ENCODE results near the gene ASB16.
"Not testable (repeated sequence)": the region's sequence is repeated elsewhere in the genome, so short reads cannot be mapped to it uniquely, and the experiment has no call there.

ASB16 gene, protein sequence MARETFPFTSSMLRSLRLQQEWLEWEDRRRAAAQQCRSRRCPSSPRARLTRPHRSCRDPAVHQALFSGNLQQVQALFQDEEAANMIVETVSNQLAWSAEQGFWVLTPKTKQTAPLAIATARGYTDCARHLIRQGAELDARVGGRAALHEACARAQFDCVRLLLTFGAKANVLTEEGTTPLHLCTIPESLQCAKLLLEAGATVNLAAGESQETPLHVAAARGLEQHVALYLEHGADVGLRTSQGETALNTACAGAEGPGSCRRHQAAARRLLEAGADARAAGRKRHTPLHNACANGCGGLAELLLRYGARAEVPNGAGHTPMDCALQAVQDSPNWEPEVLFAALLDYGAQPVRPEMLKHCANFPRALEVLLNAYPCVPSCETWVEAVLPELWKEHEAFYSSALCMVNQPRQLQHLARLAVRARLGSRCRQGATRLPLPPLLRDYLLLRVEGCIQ

DNA sequence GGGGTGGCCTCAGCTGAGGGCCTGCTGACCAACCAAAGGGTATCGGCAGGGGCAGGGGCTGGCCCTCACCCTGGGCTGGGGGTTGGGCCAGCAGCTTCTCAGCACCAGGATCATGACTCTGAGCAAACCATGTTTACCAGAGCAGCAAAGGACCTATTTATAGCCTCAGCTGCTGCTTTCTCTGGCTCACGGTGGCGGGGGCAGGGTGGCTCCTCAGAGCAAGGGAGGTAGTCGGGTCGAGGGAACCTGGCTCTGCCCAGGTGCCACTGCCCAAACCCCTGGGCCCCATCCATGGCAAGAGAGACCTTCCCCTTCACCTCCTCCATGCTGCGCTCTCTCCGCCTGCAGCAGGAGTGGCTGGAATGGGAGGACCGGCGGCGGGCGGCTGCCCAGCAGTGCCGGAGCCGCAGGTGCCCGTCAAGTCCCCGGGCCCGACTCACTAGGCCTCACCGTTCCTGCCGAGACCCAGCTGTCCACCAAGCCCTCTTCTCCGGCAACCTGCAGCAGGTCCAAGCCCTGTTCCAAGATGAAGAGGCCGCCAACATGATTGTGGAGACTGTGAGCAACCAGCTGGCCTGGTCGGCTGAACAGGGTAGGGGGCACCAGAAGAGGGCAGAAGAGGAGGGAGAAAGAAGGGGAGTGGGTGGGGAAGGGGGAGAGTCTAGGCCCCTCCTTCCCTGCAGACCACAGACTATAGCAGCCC, at the start of gene ASB16:
Gene ASB16 (plus strand): TSS at position 206 of the 703 bp plus-strand sequence. CDS start 86 bp downstream, at position 292.
- no peak for DNase-seq

DNA sequence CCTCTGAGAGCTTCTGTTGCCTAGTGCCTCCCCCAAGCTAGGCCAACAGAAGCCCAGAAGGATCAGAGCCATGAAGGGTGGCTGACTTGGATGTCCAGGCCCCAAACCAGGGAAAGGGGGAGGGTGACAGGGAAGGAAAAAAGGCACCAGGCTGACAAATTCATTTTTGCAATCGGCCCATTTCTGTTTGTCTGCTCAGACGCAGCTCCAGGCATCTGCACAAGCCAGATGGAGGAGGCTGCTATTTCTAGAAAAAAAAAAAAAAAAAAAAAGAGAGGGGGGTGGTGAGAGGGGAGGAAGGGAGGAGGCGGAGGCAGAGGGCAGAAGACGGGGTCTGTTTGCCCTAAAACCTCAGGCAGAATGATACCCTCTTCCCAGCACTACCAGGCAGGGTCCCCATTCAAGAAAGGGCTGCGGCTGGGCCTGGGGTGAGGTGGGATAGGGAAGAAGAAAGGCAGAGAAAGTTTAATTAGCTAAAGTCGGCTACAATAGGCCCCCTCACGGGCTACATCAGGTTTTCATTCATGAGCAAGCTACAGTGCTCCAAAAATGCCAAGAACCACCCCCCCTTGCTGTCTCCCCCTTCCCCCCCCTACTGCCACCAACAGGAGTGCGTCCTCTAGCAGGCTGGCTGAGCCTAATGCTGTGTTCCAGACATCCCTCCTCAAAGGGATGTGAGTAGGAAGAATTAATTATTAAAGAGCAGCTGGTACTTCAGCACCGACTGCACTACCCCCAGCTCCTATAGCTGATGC, 49.5 kb upstream of the ASB16 start:
- no peak for DNase-seq

DNA sequence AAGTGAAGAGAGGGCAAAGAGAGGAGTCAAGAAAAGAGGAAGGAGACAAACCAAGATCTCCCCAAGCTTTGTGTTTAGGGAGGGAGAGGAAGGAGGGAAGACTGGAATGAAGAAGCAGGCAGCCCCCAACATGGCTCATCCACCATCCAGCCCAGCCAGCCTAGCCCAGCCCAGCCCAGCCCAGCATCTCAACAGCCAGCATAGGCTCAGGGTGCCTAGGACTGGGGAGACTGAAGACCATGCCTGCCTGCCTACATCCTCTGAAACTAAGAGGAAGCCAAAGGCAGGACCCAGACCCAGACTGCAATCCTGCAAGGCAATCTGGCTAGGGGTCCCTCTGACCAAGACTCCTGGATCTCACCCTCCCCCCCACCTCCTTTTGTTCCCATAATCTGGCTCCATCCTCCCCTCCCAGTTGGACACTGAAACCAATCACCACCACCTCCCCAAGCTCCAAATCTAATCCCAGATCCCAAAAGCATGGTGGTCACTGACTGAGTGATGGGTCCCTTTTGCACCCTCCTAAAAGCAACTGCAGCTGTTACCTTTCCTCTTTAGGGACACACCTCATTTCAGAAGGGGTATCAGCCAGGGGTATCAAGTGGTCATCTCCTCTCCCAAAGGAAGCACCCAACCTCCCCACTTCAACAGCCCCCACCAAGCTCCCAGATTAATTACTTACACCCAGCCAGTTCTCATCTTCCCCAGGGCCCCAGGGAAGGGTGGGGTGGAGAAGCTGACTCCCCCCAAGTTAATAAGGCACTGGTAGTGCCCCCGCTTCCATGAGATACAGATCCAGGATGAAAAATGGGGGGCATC, 48.3 kb upstream of the ASB16 start:
- DNase-seq, result no peak

DNA sequence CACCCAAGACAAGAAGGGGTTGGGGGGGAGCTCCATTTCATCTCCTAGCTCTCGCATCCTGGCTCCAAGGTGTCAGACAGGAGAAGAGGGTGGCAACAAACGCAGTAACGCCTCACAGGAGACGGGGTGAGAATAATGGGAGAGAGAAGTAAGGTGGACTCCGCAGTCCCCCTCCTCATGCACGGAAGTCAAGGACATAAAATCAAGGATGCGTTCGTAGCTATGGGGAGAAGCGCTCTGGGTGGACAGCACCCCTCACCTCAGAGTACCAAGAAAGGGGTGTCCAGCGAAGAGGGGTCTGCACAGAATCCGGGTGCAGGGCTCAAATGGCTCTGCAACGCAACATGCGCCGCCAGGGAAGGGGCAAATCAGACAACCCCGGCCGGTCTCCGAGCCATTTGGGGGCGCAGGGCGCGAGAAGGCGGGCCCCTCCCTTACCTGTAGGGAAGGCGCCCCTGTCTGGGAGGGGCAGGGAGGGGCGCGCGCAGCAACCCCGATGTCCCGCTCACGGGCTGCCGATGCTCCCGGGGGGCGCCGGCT, 47.6 kb upstream of the ASB16 start:
- DNase-seq, result no peak

DNA sequence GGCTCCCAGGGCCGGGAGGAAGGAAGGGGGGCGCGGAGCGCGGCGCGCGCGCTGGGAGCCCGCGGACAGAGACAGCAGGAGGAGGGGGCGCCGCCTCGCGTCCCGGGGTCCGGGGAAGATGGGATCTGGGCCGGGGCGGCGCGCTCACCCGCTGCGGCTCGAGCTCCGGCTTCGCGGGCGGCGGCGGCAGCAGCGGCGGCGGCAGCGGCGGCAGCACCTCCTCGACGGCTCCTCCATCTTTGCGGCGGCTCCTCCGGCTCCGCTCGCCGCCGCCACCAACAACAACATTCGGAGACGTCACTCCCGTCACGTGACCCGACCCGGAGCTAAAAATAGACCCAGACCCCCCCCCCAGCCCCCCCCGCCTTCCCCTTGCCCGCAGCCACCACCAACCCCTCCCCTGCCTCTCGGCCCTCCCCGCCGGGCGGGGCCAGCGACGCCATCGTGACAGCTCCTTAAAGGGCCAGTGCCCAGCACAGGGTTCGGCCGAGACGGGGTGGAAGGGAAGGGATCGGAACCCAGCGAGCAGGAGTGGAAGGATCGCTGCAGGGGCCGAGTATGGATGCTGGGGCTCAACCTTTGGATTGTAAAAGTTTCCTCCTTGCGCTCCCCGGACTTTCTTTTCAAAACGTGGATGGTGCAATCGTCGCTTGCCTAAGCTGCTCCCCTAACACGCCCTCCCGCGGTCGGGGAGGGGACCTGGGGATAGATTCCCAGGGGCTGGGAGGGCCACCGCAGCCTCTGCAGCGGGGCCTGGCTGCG, 47.0 kb upstream of the ASB16 start, which contains the start of gene HDAC5:
Gene HDAC5 (minus strand): TSS at position 286 of the 762 bp plus-strand sequence. CDS start 6,126 bp downstream, outside the sequence.
- DNase-seq, result peak; percentile 99

DNA sequence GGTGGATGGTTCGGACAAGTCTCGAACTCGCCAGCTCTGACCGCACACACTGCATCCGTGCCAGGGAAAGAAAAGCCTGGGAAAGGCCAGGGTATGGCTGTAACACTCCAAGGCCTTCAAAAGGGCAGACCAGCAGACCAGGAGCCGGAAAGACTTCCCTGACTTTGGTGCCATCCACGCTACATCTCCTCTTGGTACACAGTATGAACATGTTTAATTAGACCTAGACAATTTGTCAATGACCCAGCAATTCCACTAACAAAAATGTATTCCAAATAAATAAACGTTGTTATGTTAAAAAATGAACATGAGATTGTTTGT, 46.4 kb upstream of the ASB16 start:
- no peak for DNase-seq

DNA sequence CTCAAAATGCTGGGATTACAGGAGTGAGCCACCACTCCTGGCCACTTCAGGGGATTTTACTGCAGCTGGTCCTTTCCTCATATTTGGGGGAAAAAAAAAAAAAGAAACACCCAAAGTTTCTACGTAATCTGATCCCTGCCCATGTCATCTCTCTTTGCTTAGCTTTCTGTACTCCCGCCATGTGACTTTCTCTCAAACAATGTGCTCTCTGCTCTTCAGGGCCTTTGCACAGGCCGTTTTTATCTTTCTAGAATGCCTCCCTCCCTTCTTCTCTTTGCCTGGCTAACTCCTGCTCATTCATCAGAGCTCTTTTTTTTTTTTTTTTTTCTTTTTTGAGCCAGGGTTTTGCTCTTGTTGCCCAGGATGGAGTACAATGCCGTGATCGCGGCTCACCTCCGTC, 42.1 kb upstream of the ASB16 start:
- DNase-seq, result no peak

DNA sequence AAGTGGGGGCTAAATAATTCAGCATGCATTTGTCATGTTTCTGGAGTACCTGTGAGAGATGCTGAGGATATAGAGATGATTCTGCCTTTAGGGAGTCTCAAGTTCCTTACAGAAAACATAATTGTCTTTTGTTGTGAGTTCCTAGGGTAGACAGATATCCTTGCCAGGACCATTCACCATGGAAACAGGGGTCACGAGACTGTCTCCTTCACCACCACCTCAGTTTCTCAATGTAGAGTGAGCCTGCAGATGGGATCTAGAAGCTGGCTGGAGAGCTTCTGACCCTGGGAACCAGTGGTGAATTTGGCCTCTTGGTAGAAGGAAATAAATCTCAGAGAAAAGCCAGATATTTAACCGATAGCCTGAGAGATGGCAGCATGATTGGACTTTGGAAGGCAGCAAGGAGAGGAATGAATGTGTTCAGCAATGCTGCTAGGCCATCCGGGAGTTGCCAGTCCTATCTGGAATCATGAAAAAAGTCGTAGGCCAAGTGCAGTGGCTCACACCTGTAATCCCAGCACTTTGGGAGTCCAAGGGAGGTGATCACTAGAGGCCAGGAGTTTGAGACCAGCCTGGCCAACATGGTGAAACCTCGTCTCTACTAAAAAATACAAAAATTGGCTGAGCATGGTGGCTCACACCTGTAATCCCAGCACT, 39.7 kb upstream of the ASB16 start:
- no peak for DNase-seq

DNA sequence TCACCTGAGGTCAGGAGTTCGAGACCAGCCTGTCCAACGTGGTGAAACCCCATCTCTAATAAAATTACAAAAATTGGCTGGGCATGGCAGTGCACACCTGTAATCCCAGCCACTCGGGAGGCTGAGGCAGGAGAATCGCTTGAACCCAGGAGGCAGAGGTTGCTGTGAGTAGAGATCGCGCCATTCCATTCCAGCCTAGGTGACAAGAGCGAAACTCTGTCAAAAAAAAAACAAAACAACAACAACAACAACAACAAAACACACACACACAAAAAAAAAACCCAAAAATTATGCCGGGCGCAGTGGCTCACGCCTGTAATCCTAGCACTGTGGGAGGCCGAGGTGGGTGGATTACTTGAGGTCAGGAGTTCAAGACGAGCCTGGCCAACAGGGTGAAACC, 39.1 kb upstream of the ASB16 start:
- DNase-seq, result not testable (repeated sequence)

DNA sequence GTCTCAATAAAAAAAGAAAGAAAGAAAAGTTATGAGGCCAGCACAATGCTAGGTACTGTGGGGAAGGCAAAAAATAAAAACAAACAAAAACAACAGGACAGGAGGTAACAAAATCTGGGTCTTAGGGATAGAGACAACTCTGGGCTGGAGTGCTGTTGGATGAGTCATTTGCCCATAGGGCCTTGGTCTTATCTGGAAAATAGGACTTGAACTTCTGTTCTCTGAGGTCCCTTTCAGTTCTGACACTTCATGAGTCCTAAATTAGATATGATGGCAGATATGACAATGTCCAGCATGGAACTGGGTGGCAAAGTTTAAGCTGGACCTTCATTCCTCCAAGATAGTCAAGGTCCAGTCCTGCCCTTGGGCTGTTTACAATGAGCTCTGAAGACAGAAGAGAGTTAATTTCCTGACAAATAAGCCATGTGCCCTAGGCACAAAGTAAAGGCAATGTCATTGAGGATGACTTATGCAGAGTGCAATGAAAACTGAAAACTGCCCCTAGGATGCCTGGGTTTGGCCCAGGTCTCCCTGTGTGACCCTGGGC, 38.2 kb upstream of the ASB16 start:
- DNase-seq, result no peak

DNA sequence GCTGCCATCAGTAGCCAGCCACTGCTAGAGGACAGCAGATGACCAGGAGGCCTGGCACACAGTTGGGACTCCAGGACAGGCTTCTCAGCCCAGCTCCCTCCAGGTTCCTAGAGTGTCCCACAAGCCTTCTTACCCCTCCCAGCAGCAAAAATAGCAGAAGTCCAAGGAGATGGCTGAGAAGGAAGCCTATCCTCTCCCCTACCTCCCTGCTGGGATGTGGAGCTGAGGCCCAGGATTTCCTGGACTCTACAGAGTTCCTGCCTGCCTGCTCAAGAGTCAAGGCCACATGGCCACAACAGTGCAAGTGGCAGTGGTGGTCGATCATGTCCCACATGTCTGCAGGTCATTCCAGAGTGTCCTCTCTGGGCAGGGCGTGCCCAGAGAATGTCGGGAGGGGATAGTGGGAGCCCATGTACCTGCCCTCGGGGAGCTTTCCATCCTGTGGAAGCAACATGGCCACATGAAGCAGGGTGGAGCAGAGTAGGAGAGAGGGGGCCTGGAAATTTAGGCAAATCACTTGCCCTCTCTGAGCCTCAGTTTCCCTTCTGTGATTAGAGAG, 36.5 kb upstream of the ASB16 start:
- no peak for DNase-seq

DNA sequence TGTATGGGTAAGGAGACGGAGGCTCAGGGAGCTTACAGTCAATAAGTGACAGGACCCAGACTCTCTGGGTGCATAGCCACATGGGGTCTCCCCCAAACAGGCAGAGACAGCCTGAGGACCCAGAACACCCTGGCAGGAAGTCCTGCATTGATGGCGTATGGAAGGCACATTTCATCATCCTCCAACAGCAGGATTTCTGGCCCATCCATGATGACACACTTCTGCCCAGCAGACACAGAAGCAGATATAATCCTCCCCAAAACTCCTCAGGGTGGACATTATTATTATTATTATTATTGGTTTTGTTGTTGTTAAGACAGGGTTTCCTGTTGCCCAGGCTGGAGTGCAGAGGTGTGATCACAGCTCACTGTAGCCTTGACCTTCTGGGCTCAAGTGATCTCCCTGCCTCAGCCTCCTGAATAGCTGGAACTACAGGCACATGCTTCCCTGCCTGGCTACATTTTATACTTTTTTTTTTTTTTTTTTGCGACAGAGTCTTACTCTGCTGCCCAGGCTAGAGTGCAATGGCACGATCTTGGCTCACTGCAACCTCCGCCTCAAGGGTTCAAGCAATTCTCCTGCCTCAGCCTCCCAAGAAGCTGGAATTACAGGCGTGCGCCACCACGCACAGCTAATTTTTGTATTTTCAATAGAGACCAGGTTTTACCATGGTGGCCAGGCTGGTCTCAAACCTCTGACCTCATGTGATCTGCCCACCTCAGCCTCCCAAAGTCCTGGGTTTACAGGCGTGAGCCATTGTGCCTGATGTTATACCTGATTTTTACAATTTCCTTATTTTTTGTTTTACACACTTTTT, 35.5 kb upstream of the ASB16 start:
- no peak for DNase-seq

DNA sequence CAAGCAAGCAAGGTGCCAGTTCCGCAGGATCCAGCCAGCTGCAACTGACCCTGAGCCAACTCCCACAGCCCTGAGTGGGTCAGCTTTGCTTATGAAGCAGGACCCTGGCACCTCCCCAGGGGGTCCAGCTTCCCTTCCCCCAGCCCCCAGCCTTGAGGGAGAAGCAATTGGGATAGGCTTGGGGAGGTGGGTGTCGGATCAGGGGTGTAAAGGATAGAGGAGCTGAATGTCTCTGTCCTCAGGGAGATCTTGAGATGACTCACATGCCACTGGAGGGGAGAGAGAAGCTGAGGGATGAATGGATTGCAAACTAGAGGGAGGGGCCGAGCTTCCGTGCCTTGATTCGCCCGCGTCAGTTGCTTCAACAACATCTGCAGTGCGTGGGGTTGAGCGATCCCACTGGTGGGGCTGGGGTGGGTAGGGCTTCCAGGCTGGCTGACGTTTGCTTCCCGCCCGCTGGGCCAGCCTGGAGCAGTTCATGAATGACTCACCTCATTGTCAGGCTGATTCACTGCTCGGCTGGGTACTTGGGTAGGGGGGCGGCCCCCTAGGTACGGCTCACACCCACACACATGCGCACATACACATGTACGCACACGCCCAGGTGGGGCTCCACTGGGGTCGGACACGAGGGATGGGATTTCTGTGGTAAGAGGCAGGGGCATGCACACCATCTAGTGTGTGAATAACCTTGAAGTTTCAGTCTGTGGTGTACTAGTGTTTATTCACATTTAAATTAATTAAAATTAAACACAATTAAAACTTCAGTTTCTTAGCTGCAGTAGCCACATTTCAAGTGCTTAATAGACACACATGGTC, 32.4 kb upstream of the ASB16 start:
- peak; percentile 88 for DNase-seq

DNA sequence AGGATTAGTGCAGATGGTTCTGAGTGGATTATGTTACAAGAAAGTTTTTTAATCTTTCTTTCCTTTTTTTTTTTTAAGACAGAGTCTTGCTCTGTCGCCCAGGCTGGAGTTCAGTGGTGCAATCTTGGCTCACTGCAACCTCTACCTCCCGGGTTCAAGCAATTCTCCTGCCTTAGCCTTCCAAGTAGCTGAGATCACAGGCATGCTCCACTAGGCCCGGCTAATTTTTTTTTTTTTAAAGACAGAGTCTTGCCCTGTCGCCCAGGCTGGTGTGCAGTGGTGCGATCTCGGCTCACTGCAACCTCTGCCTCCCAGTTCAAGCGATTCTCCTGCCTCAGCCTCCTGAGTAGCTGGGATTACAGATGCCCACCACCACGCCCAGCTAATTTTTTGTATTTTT, 26.6 kb upstream of the ASB16 start:
- not testable (repeated sequence) for DNase-seq

DNA sequence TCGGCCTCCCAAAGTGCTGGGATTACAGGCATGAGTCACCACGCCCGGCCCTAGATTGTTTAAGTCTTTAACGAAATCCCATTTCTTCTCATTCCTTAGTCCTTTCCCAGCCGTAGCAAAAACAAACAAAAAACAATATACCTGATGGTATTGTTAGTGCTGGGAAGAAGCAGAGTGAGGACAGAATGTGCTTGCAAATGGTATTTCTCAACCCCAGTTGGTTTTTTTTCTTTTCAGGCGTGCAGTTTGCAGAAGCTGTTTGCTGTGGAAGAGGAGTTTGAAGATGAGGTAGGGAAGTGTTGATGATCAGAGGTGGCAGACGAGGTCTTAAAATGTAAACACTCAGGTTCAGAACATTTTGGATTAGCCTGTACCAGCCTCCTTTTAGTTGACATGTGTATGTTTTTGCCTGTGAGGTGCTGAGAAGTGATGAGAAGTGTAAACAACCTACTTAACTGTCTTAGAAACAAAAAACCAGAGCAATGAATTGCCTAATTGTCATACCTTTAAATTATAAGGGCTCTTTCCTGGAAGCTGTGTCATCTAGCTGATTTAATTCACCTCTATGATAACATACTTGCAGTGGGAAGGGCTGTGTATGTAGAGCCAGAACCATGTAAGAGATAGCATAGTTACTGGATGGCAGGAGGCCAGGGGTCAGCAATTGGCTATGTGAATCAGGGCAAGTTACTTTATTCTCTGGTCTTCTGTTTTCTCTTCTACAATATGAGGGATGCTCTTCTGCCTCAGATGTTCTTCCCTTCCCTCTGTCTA, 25.4 kb upstream of the ASB16 start:
- DNase-seq, result no peak

DNA sequence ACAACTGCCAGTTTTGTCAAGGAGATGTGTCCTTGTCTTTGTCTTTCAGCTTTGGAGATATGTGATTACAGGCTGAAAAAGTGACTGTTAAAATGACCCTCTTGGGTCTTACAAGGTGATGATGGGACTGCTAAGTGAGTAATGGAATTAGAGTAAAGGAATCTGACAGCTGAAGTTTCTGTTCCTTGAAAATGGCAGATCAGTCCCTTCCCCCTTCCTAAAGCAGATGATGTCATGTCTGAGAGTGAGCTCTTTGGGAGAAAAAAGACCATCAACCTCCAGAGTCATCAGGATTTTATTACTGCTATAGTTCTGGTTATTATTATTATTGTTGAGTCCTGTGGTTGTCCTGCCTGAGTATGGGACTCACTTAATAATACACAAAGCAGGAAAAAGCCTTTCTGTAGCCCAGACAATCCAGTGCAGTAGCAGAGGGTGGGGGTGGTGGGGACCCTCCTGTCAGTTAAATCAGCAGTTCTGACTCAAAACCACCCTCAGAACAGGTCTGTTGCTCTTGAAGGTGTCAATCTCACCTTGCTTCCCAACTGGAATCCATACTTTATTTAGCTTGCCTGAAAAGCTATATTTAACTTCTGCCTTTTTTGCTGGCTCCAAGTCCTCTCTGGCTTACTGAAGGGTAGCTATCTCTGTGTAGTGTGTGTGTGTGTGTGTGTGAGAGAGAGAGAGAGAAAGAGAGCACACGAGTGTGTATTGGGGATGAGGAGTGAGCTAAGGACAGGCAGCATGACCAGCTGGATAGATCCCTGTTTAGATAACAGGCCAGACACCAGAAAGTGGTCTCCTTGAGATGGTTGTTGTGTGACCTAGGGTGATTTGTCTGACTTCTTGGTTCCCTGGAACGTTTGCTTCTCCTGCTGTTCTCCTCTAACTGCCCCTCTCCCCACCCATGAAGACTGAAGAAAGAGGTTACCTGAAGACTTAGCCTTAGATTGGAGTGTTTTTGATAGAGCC, 23.8 kb upstream of the ASB16 start:
- DNase-seq, result no peak
